Measurements from ENCODE around the gene NTN4.
"Not testable (repeated sequence)": the region's sequence is repeated elsewhere in the genome, so short reads cannot be mapped to it uniquely, and the experiment has no call there.

NTN4 gene

DNA sequence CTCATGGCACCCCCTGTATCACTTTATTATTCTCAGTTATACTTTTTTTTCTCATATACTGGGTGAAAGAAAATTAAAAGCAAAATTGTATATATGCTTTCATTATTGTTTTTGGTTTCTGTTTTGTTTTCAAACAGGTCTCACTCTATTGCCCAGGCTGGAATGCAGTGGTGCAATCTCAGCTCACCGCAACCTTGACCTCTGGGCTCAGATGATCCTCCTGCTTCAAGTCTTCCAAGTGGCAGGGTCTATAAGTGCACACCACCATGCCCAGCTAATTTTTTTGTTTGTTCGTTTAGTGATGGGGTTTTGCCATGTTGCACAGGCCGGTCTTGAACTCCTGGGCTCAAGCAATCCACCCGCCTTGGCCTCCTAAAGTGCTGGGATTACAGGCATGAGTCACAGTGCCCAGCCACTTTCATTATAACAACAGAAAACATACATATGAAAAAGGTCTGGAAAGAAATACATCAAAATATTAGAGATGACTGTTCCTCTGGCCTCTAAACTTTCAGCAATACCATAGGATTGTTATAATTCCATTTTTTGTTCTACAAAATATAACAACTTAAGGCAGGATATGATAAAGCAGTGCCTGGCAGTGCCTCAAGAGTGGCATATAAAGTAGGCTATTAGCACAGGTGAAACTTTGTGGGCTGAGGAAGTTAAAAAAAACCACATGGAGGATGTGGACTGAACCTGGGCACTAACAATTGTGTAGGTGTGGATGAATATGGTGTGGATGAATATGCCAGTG is 5.8 kb upstream of the NTN4 start:
- no peak for DNase-seq

- DNase-seq, result no peak
Measured at GRCh38 chr12:95790917-95791849, 619 bp upstream of the NTN4 start.

GRCh38 chr12:95789126-95790032 is 1.2 kb downstream of the NTN4 start:
- DNase-seq, result no peak

DNA sequence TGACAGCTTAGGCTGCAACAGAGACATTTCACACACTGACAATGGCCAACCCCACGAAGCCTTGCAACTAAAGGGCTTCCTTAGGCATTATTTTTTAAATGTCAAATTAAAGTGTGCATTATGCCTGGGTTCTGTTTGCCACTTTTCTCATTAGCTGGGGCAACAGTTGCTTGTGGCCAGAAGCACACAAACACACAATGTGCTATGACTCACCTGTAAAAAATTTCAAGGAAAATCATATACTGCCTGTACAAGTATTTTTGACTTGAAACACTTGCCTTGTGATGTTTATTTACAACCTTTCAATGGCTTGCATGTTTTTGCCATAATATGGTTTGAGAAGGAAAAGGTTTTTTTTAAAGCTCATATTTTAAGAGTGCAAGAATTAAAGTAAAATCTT is 1.9 kb downstream of the NTN4 start:
- no peak for DNase-seq

DNA sequence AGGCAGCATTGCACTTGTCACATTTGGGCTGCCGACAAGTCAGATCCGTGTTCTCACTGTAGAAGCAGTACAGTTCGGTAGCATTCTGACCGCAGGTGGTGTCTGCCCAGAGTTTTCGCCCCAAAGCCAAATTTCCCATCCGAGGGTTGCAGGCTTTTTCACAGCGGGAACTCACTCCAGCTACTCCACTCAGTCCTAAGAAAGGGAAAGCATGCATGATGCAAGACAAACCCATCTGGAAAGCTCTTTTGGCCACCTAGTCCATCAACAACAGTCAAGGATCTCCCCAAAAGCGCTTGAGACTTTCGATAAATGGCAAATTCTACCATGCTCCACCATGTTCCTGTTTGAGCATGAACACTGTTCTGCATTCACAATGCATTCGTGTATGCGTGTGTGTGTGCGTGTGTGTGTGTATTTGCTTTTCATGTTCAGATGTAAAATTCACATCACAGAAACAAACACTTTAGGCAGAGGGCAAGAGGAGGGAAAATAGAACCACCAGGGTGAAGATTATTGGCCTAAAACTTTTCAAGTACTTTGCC is 3.2 kb downstream of the NTN4 start:
- no peak for DNase-seq

DNA sequence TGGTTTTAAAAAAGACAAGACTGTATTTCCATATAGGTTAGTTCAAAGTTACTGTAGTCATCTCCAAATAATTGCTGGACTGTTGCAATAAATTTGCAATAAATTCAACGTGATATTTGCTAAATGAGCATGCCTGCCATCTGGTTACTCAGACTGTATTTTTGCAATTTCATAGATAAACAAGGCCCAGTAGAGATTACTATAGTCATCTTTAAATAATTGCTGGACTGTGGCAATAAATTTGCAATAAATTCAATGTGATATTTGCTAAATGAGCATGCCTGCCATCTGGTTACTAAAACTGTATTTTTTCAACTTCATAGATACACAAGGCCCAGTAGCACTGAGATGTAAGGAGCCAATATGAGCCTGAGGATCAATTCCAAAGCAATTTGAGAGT is 5.6 kb downstream of the NTN4 start:
- no peak for DNase-seq

DNA sequence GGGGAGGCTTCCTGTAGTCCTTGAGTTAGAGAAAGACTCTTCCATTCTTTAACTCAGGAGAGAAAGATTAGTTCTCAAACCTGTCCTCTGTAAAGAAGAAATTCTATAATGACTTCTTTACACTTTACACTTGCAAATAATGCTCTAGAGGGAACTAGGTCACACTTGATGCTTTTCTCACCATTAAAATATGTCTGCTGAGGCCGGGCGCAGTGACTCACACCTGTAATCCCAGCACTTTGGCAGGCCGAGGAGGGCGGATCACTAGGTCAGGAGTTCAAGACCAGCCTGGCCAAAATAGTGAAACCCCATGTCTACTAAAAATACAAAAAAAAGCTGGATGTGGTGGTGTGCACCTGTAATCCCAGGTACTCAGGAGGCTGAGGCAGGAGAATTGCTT is 6.3 kb downstream of the NTN4 start:
- no peak for DNase-seq

DNA sequence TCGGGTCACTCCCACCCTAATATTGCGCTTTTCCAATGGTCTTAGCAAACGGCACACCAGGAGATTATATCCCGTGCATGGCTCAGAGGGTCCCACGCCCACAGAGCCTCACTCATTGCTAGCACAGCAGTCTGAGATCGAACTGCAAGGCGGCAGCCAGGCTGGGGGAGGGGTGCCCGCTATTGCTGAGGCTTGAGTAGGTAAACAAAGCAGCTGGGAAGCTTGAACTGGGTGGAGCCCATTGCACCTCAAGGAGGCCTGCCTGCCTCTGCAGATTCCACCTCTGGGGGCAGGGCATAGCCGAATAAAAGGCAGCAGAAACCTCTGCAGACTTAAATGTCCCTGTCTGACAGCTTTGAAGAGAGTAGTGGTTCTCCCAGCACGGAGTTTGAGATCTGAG is 15.1 kb downstream of the NTN4 start:
- DNase-seq, result not testable (repeated sequence)

DNA sequence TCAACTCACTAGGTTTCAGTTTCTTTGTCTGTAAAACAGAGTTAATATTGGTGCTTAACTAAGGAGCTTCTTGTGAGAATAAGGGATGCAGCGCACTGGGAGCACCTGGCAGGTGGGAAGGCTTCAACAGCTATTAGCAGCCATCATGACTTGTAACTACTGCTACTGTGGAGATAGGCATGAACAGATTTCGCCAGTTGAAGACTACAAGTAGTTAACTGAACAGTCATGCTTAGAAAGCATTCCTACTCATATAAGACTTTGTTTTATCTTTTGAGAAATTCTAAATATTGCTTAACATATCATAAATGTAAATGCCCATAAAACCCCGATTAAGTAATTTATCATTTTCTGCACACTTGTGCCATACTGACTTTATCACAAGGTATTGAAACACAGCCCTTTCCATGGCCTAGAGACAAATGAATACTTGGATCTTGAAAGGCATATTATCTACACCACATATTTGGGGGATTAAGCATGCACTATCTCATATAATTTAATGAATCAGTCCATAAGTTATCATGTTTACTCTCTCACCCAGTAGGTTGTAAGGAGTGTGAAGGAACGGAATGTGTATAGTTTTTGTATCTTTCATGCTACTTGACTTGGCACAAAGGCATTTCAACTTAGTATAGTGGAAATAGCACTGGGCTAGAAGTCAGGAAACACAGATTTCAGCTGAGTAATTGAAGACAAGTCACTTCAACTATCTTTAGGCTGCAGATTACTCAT is 16.1 kb downstream of the NTN4 start:
- no peak for DNase-seq

GRCh38 chr12:95773320-95773719 is 17.2 kb downstream of the NTN4 start:
- no peak for DNase-seq

- DNase-seq, result no peak
Measured at GRCh38 chr12:95767703-95768102, 22.9 kb downstream of the NTN4 start.

- no peak for DNase-seq
Measured at GRCh38 chr12:95766356-95767019, 24.1 kb downstream of the NTN4 start.

- DNase-seq, result no peak
Measured at GRCh38 chr12:95764848-95765247, 25.7 kb downstream of the NTN4 start.

DNA sequence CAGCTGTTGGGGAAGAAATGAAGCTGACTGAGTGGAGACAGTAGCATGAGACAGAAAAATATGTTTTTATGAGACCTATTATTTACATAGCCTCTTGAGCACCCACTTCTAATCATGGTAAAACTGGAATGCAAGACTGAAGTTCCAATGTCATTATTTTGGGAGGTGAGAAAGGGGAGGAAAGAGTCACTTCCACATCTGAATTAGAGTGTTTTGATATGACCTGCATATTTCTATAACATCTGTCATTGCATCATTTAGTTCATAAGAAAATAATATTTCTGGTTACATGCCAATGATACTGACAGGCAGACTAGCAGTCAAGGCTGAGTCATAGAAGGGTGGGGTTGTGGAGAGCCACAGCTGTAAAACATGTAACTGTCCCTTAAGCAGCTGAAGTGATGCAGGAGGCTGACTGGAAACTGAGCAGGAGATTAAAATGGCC is 26.7 kb downstream of the NTN4 start:
- DNase-seq, result no peak

DNA sequence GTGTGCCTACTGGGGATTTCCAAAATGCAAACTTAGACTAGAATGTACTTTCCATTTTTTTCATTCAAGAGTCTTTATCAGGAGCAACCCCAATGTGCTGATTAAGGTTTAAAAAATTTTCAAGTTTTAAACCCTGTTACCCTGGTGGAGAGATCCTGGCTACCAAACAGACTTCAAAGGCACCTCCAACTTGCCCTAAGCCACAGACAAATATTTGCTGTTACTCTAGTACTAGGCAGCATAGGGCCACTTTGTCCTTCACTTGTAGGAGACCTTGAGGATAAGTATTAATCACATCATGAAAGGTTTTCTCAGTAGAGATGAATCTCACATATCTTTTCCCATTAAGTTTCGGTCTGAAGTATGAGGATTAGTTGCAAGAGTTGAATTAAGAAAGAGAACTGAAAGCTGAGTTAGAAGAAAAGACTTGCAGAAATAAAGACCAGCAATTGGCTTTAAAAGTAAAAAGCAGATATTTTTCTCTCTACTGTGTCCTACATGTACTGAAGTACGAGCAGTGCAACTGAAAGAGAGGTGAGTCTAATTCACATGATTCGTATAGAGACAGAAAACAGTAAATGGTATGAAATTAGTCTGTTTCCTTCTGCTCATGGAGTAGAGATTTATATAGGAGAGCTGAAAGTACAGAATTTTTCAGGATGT is 28.3 kb downstream of the NTN4 start:
- DNase-seq, result no peak

DNA sequence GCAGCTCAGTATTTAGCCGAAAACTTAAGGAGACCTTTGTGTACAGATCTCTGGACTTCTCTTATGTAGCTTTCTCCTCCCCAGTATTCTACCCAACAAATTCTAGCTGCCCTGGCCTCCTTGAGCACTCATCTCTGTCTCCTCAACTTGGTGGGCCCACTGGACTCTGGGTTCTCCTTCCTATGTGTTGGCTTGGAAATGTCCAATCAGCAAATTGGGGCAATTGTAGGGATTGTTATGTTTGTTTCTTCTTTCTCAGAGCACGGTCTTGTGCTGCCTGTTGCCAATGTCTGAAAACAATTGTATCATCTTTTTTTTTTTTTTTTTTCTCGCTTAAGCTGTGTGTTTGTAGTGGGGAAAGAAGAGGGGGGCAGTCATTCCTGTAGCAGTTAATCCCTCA is 30.2 kb downstream of the NTN4 start:
- DNase-seq, result no peak

- no peak for DNase-seq
Measured at GRCh38 chr12:95759718-95760117, 30.8 kb downstream of the NTN4 start.

- no peak for DNase-seq
Measured at GRCh38 chr12:95759039-95759438, 31.5 kb downstream of the NTN4 start.

- DNase-seq, result no peak
Measured at GRCh38 chr12:95756362-95756761, 34.2 kb downstream of the NTN4 start.

DNA sequence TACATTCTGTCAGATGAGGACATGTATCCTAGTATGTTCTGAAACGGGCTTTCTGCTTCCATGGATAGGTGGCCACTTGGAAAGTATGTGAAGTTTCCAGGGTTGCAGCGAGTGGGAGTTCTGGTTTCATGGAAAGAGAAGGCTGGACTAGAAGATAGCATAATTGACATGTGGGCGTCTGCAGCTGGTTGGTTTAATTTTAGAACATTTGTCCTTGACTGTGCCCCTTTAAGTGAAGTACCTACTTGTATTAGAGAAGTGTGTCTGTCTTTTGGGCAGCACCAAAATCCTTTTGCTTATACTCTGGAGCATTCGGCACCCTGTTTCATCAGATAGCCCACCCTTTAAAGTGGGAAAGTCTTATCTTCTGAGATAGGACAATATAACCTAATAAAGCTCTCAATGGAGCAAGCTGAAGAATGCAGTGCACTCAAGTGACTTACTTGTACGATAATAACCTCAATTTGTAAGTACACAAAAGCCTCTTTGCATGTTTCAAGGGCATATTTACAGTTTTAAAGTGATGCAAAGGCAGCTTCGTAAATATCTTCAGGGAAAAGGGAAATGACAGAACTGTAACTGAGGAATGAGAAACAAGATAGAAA is 35.2 kb downstream of the NTN4 start:
- DNase-seq, result peak; percentile 19
